Calu3 (cell line): ENCODE results near the gene ZBTB40. TPM values are rescaled to one million over a fixed set of nuclear protein-coding genes. Genes with fewer than 3 reads are reported as not detected.

Experiments
- BruUV-seq: library from RNA; stranded (reverse); fragments of 400-500 nt; replicated peaks from 2 replicates; lab custom pipeline; 2021; lab: Mats Ljungman, UMichigan
- CTCF ChIA-PET: fragments of 300-600 bp; sonication (Branson Sonifier 250); formaldehyde crosslinking; loops from one replicate; lab custom pipeline; 2022; ENCODE audit warnings: antibody characterized with exemption; lab: Charles Lee
- DNase-seq: peaks from one replicate; pipeline ENCODE4 v3.0.0; 2022
- H3K27ac Mint-ChIP-seq: one replicate; pipeline ENCODE4 v1.8.0; 2022; ENCODE audit warnings: mixed read lengths; ENCODE audit not compliant: unreplicated experiment
- H3K27me3 Mint-ChIP-seq: one replicate; pipeline ENCODE4 v1.8.0; 2022; ENCODE audit warnings: mixed read lengths; ENCODE audit not compliant: unreplicated experiment
- H3K36me3 Mint-ChIP-seq: one replicate; pipeline ENCODE4 v1.8.0; 2022; ENCODE audit warnings: mild to moderate bottlenecking, moderate library complexity, mixed read lengths; ENCODE audit not compliant: insufficient read depth, unreplicated experiment
- H3K4me1 Mint-ChIP-seq: one replicate; pipeline ENCODE4 v1.8.0; 2022; ENCODE audit warnings: mild to moderate bottlenecking, low read depth, mixed read lengths; ENCODE audit not compliant: unreplicated experiment
- H3K4me3 Mint-ChIP-seq: one replicate; pipeline ENCODE4 v1.8.0; 2022; ENCODE audit warnings: mild to moderate bottlenecking, low read depth, moderate library complexity, mixed read lengths; ENCODE audit not compliant: unreplicated experiment
- H3K9me3 Mint-ChIP-seq: one replicate; pipeline ENCODE4 v1.8.0; 2022; ENCODE audit warnings: low read depth, mixed read lengths; ENCODE audit not compliant: unreplicated experiment
- CTCF ChIP-seq: fragments of 200-600 bp; IDR thresholded peaks from one replicate; pipeline ENCODE4 v1.8.0; 2022; ENCODE audit warnings: antibody characterized with exemption; ENCODE audit not compliant: unreplicated experiment
- intact Hi-C: fragments of 100-400 bp; cut with micrococcal nuclease; formaldehyde crosslinking; loops from one replicate; pipeline ENCODE4 v1.10.0; 2022; ENCODE audit not compliant: unreplicated experiment
- total RNA-seq: library from RNA; stranded (reverse); gene quantifications from 2 replicates; pipeline ENCODE4 v1.2.3, GENCODE V29; 2022

The ZBTB40 gene
- total RNA-seq, 1 experiment from 2014 or later = 18.7 TPM

- Mint-ChIP-seq H3K9me3 (no peaks in the 10 kb centered on the region), H3K27me3 (peaks cover 100% of the 10 kb centered on the region), H3K4me1 (peaks cover 9% of the 10 kb centered on the region), H3K27ac (no peak overlapping the region), H3K36me3 (no peaks in the 10 kb centered on the region), H3K4me3 (no peak overlapping the region)
- intact Hi-C loops = no loop called here
- no peak for DNase-seq
- no peak for TF ChIP-seq CTCF
- CTCF ChIA-PET = no interaction called here
- no TSS peak for BruUV-seq
These were observed 99.9 kb downstream of the ZBTB40 start for GRCh38 chr1:22551591-22551990.

DNA sequence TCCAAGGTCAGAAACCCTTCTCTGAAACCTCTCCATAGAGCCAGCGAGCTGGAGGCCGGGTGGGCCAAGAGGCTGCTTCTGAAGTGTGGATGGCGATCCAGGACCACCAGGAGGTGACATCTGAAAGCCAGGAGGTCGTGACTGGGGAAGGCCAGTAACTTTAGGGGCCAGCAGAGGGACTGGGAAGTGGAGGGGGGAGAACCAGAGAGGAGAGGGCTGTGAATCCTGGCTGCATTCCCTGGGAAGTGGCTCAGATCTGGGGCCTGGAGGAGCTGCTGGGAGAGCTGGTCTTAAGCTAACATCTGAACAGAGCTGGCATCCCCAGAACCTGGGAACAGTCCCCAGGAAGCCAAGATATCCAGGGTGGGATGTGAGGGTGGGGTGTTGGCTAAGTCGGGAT lies 100.4 kb downstream of the ZBTB40 start:
- CTCF ChIA-PET = no interaction called here
- H3K36me3 Mint-ChIP-seq = no peaks in the 10 kb centered on the region
- H3K27me3 Mint-ChIP-seq = peaks cover 100% of the 10 kb centered on the region

GRCh38 chr1:22553104-22553880 lies 101.6 kb downstream of the ZBTB40 start:
- Mint-ChIP-seq H3K27ac (no peak overlapping the region), H3K27me3 (peaks cover 98% of the 10 kb centered on the region), H3K9me3 (no peaks in the 10 kb centered on the region), H3K4me3 (no peak overlapping the region), H3K36me3 (no peaks in the 10 kb centered on the region), H3K4me1 (peaks cover 9% of the 10 kb centered on the region)
- CTCF ChIA-PET = no interaction called here
- intact Hi-C loops = no loop called here
- TF ChIP-seq CTCF = no peak
- DNase-seq = no peak
- BruUV-seq = no TSS peak

More for the DNA sequence above, 100.4 kb downstream of the ZBTB40 start:
- no TSS peak for BruUV-seq
- intact Hi-C loops = no loop called here
- H3K4me1 Mint-ChIP-seq = peaks cover 9% of the 10 kb centered on the region
- no peak overlapping the region for H3K4me3 Mint-ChIP-seq
- no peak for DNase-seq
- no peak overlapping the region for H3K27ac Mint-ChIP-seq
- no peak for TF ChIP-seq CTCF
- H3K9me3 Mint-ChIP-seq = no peaks in the 10 kb centered on the region

GRCh38 chr1:22553991-22554522 lies 102.4 kb downstream of the ZBTB40 start:
- Mint-ChIP-seq H3K4me3 (no peak overlapping the region), H3K27ac (no peak overlapping the region), H3K9me3 (no peaks in the 10 kb centered on the region), H3K27me3 (peaks cover 94% of the 10 kb centered on the region), H3K4me1 (peaks cover 9% of the 10 kb centered on the region), H3K36me3 (no peaks in the 10 kb centered on the region)
- BruUV-seq = no TSS peak
- intact Hi-C loops = no loop called here
- CTCF ChIA-PET = no interaction called here
- TF ChIP-seq CTCF = no peak
- DNase-seq = no peak
